ENCODE results near the gene MYMX. TPM values are rescaled to one million over a fixed set of nuclear protein-coding genes. Genes with fewer than 3 reads are reported as not detected.
A peak's percentile ranks its signal among the peaks of the same experiment; 100 is the strongest.

The MYMX gene
- total RNA-seq, 4 donors from 2014 or later: not detected

DNA sequence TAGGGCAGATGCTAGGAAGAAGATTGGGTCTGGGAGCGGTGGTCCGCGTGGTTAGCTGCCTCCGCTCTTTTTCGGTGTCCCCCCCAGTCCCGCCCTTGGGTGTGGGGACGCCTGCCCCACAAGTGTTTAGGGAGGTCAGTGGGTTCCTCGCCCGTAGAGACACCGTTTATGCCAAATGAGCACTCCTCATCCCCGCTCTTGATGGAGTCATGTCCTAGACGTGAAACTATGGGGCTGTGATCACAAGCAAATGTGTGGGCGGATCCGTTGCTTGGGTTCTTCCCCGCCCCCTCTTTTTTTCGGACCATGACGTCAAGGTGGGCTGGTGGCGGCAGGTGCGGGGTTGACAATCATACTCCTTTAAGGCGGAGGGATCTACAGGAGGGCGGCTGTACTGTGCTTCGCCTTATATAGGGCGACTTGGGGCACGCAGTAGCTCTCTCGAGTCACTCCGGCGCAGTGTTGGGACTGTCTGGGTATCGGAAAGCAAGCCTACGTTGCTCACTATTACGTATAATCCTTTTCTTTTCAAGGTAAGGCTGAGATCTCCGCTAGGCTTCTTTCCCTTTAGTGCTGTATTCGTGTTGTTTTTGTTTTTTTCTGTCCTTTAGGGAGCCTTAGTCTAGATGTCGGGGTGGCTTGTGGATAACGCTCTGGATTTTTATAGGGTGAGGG, 30.1 kb downstream of the MYMX start, which contains the start of gene HSP90AB1:
HSP90AB1 (plus strand) TSS at position 439 of the 675 bp plus-strand sequence. CDS start 1,529 bp downstream, outside the sequence.
- H3K36me3 ChIP-seq: peaks cover 5 to 32% (median 6%) of the 10 kb centered on the region in 3 donors
- peaks cover 0 to 42% (median 18%) of the 10 kb centered on the region in 4 donors for H3K4me1 ChIP-seq
- H3K9me3 ChIP-seq: no peaks in the 10 kb centered on the region
- peak within 1 kb of the TSS; percentile 73 to 95 (median 84) for H3K4me3 ChIP-seq
- H3K27me3 ChIP-seq: no peaks in the 10 kb centered on the region
- WGBS, 2 donors: 0% methylated on average over 30 to 34 of the region's 34 CpGs
- H3K27ac ChIP-seq: peak within 1 kb of the TSS; percentile 95 to 100 (median 98)
- peak; percentile 97 to 98 for TF ChIP-seq POLR2A (IDR thresholded peaks at IDR 0.05)
- TF ChIP-seq, protein P1, sequence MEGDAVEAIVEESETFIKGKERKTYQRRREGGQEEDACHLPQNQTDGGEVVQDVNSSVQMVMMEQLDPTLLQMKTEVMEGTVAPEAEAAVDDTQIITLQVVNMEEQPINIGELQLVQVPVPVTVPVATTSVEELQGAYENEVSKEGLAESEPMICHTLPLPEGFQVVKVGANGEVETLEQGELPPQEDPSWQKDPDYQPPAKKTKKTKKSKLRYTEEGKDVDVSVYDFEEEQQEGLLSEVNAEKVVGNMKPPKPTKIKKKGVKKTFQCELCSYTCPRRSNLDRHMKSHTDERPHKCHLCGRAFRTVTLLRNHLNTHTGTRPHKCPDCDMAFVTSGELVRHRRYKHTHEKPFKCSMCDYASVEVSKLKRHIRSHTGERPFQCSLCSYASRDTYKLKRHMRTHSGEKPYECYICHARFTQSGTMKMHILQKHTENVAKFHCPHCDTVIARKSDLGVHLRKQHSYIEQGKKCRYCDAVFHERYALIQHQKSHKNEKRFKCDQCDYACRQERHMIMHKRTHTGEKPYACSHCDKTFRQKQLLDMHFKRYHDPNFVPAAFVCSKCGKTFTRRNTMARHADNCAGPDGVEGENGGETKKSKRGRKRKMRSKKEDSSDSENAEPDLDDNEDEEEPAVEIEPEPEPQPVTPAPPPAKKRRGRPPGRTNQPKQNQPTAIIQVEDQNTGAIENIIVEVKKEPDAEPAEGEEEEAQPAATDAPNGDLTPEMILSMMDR (IDR thresholded peaks at IDR 0.05): no peak
- peak; percentile 26 to 100 for TF ChIP-seq EP300 (IDR thresholded peaks at IDR 0.05)
- DNase-seq (ENCODE audit: low spot score in 2 of 2): peak; percentile 92 to 96

- DNase-seq (ENCODE audit: low spot score in 2 of 2): peak; percentile 64 to 75
- Histone ChIP-seq H3K27ac (peak overlapping the region; percentile 95 to 100 (median 98)), H3K27me3 (no peaks in the 10 kb centered on the region), H3K4me3 (peak overlapping the region; percentile 73 to 95 (median 84)), H3K9me3 (no peaks in the 10 kb centered on the region), H3K36me3 (peaks cover 6 to 40% (median 13%) of the 10 kb centered on the region in 3 donors), H3K4me1 (peaks cover 0 to 47% (median 18%) of the 10 kb centered on the region in 4 donors)
- TF ChIP-seq, protein P1 (IDR thresholded peaks at IDR 0.05): no peak
- TF ChIP-seq POLR2A (IDR thresholded peaks at IDR 0.05): peak in 1 of 2 donors; percentile 12
- peak; percentile 78 to 96 for TF ChIP-seq EP300 (IDR thresholded peaks at IDR 0.05)
- WGBS, 2 donors: 0% methylated on average over 44 to 46 of the region's 52 CpGs
Measured at GRCh38 chr6:44247338-44248302, 30.9 kb downstream of the MYMX start.

GRCh38 chr6:44248579-44248978, 31.9 kb downstream of the MYMX start:
- Histone ChIP-seq H3K4me3 (peak overlapping the region; percentile 73 to 95 (median 84)), H3K4me1 (peaks cover 0 to 55% (median 18%) of the 10 kb centered on the region in 4 donors), H3K27ac (peak overlapping the region; percentile 95 to 100 (median 98)), H3K27me3 (no peaks in the 10 kb centered on the region), H3K36me3 (peaks cover 6 to 50% (median 22%) of the 10 kb centered on the region in 3 donors), H3K9me3 (no peaks in the 10 kb centered on the region)
- WGBS, 2 donors: 59% methylated on average over 1 of the region's 1 CpG
- no peak for DNase-seq (ENCODE audit: low spot score in 2 of 2)
- TF ChIP-seq, protein P1 (IDR thresholded peaks at IDR 0.05): no peak
- TF ChIP-seq EP300 (IDR thresholded peaks at IDR 0.05) (no peak), POLR2A (IDR thresholded peaks at IDR 0.05) (no peak)

DNA sequence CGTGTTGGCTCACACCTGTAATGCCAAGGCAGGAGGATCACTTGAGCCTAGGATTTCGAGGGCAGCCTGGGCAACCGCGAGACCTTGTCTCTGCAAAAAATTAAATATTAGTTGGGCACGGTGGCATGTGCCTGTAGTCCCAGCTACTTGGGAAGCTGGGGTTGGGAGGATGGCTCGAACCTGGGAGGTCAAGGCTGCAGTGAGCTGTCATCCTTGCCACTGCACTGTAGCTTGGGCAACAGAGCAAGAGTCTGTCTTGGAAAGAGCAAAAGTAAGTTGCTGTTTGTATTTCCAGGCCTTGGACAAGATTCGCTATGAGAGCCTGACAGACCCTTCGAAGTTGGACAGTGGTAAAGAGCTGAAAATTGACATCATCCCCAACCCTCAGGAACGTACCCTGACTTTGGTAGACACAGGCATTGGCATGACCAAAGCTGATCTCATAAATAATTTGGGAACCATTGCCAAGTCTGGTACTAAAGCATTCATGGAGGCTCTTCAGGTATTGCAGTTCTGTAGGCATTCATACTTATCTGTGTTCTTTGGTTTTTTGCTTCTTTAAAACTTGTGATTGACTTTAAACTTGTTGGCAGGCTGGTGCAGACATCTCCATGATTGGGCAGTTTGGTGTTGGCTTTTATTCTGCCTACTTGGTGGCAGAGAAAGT, 32.5 kb downstream of the MYMX start:
- TF ChIP-seq POLR2A (IDR thresholded peaks at IDR 0.05) (no peak), EP300 (IDR thresholded peaks at IDR 0.05) (no peak)
- TF ChIP-seq, protein P1 (IDR thresholded peaks at IDR 0.05): no peak
- Histone ChIP-seq H3K27ac (peak overlapping the region in 2 of 4 donors; percentile 98 to 100), H3K27me3 (no peaks in the 10 kb centered on the region), H3K9me3 (no peaks in the 10 kb centered on the region), H3K4me3 (peak overlapping the region in 1 of 4 donors; percentile 73), H3K4me1 (peaks cover 0 to 62% (median 18%) of the 10 kb centered on the region in 4 donors), H3K36me3 (peaks cover 6 to 56% (median 27%) of the 10 kb centered on the region in 3 donors)
- WGBS, 2 donors: 84 to 88% methylated on average over 9 of the region's 9 CpGs
- DNase-seq (ENCODE audit: low spot score in 2 of 2): no peak

All from tibial nerve (tissue), 4 donors.